Right cardiac atrium (tissue), 5 donors: ENCODE measurements around the gene CATSPERD. TPM values are rescaled to one million over a fixed set of nuclear protein-coding genes. Genes with fewer than 3 reads are reported as not detected.

ENCODE experiments used
- ATAC-seq, 2 donors: fragments of 200-7000 bp; cut with Tn5 transposase; one replicate each; pipeline versions ENCODE4 v1.8.0 to v1.9.1; 2020; ENCODE audit warnings: moderate library complexity in 2 of 2, mild to moderate bottlenecking in 1 of 2
- DNase-seq, 3 donors: peaks; one replicate each; pipeline ENCODE4 v3.0.0-alpha.2; 2020
- H3K27ac ChIP-seq: one replicate; pipeline ENCODE4 v1.5.1; 2013; ENCODE audit warnings: mild to moderate bottlenecking, low read length, control low read depth, moderate library complexity
- H3K27me3 ChIP-seq: one replicate; pipeline ENCODE4 v1.6.1; 2013; ENCODE audit not compliant: control insufficient read depth, insufficient read depth
- H3K4me1 ChIP-seq: one replicate; pipeline ENCODE4 v1.6.1; 2013; ENCODE audit warnings: low read length; ENCODE audit not compliant: control insufficient read depth, insufficient read depth
- H3K4me3 ChIP-seq: one replicate; pipeline ENCODE4 v1.5.1; 2013; ENCODE audit warnings: low read length, control low read depth
- H3K9me3 ChIP-seq: one replicate; pipeline ENCODE4 v1.6.1; 2013; ENCODE audit warnings: low read length; ENCODE audit not compliant: control insufficient read depth
- WGBS: extraction: QIAGEN DNeasy Blood & Tissue Kit; methylation state at CpG from one replicate; pipeline ENCODE4 v1.1.7; 2013; 5-methylcytosine and 5-hydroxymethylcytosine counted together
- intact Hi-C, 4 donors: fragments of 100-400 bp; cut with DNase I; formaldehyde crosslinking; loops; one replicate each; pipeline versions ENCODE4 v1.11.0 to v1.14.0; 2022 to 2023
- polyA plus RNA-seq: library from polyadenylated mRNA; stranded (reverse); fragments of 200-250 nt; gene quantifications from one replicate; pipeline ENCODE4 v1.2.3, GENCODE V29; 2013
- total RNA-seq, 4 donors: library from RNA; stranded (reverse); fragmentation: NEBNext Ultra II Directional; extraction: Animal tissue kit (Norgen Biotek cat#: 25700); gene quantifications; one replicate each; pipeline ENCODE4 v1.2.1, GENCODE V29; 2021
- donor health status: healthy with polysubstance abuse.
- donor health status: DM: no; HTN: yes; CAD: no.
- donor health status: DM: no; HTN: no; CAD: no.
- donor health status: DM: no; HTN: yes; CAD: no; lungs with severe emphysema.
- donor health status: DM: yes; HTN: yes; CAD: no.

Gene CATSPERD
- total and polyA plus RNA-seq, 5 donors, result not detected

DNA sequence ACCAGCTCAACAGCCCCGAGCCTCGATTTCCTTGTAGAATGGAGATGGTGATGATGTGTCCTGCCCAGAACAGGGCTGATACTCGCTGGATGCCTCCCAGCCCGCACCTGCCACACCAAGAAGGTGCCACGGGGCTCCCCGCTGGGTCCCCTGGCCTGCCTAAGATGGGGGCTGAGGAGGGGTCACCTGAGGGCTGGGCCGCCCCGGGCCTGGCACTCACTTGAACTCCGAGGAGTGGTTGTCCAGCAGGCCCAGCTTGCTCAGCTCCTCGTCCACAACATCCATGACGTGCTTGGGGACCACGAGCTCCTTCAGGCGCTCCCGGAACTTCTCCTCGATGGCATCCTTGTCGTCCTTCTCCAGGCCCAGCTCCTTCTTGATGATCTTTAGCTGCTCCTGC, 14.9 kb upstream of the CATSPERD start:
- 85% methylated on average over 16 of the region's 16 CpGs for WGBS
- Histone ChIP-seq H3K27me3 (no peaks in the 10 kb centered on the region), H3K9me3 (no peaks in the 10 kb centered on the region), H3K4me1 (no peaks in the 10 kb centered on the region), H3K4me3 (no peak overlapping the region), H3K27ac (no peak overlapping the region)
- DNase-seq, result peak in 2 of 3 donors; percentile 12 to 60
- ATAC-seq, result no peak
- intact Hi-C loops, result no loop called here

DNA sequence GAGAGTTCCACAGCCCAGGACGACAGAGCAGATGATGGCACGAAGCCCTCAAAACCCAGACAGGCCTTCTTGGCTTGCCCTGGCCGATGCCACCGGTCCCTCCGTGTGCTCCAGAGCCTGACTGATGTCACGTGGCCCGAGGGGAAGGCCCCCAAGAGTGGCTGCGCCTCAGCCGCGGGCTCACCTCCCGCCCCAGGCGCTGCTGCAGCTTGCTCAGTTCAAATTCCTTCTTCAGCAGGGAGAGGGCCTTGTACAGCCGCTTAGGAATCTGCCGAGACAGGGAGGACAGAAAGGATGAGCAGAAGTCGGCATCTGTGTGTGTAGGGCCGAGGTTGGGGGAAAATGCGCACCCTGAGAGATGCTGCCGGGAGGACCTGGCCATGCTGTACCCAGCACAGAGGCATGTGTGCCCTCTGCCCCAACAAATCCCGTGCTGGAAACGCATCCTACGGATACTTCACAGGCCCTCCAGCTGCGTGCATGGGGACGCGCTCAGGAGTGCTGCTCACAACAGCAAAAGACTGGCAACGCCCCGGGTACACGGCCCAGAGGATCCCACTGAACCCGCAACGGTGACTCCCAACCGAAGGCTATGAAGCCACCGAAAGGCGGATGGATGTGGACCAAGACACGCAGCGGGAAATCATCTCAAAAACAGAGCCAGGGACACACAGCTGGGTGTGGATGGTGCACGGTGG, 13.4 kb upstream of the CATSPERD start:
- intact Hi-C loops, result no loop called here
- H3K27me3 ChIP-seq, result no peaks in the 10 kb centered on the region
- ATAC-seq (no peak), DNase-seq (peak in 1 of 3 donors; percentile 36)
- H3K4me3 ChIP-seq, result no peak overlapping the region
- H3K9me3 ChIP-seq, result no peaks in the 10 kb centered on the region
- no peaks in the 10 kb centered on the region for H3K4me1 ChIP-seq
- WGBS, result 95% methylated on average over 35 of the region's 35 CpGs
- H3K27ac ChIP-seq, result no peak overlapping the region

DNA sequence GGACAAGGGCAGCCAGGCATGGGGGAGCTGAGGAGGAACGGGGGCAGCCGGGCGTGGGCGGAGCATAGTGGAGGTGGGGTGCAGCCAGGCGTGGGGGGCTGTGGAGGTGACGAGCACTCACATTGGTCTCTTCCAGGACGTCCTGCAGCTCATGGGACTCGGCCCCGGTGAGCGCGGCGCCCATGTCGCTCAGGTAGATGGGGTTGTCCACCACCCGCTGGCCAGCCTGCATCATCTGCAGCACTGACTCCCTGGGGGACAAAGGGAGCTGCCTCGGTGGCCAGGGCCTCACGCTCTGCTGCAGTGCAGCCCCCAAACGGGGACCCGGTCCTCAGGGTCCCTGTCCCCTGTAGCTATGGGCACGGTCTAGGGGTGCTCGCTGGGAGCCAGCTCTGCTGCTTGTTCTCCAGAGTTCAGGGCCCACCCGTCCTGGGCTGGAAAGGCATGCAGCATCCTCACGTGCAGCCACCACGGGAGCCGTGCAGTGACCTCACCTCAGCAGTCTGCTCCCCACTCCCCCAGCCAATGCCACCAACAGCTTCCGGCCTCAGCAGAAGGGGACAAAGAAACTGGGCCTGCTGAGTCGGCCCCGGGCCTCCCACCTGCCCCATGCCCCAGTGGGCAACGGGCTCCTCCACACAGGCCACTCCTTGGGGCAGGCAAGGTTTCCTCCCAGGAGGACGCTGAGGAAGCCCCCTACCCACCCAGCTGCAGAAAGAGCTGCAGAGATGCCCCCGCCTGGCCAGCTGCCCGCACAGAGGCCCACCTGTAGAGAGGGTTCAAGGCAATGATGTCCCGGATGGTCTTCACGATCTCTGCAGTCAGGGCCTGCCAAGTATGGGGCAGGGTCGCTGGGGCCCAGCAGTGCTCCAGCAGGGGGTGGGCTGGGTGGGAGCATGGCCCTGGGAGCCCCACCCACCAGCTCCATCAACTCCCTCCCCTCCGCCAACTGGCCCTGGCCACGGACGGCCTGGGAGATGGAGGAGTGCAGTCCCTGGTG, 12.6 kb upstream of the CATSPERD start:
- ATAC-seq (peak in 1 of 2 donors; percentile 12), DNase-seq (peak in 1 of 3 donors; percentile 58)
- no peaks in the 10 kb centered on the region for H3K4me1 ChIP-seq
- intact Hi-C loops, result no loop called here
- 91% methylated on average over 37 of the region's 37 CpGs for WGBS
- H3K9me3 ChIP-seq, result no peaks in the 10 kb centered on the region
- H3K4me3 ChIP-seq, result no peak overlapping the region
- no peak overlapping the region for H3K27ac ChIP-seq
- H3K27me3 ChIP-seq, result no peaks in the 10 kb centered on the region

DNA sequence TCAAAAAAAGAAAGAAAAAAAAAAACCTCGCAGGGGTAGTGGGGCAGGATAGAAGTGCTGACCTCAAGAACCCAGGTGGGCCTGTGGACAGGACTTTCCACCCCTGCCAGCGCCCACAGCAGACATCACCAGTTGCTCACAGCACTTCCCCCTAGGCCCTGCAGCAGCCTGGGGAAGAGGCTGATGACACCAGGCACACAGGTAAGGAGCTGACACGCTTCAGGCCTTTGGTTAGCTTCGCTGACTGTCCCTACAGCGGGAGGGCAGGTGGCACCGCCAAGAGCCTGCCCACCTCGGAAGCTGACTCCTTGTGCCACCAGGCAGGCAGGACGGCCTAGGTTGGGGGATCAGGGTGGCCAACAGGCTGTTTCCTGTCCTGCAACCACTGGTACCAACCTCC, 9.4 kb upstream of the CATSPERD start:
- H3K27ac ChIP-seq, result no peak overlapping the region
- no peaks in the 10 kb centered on the region for H3K9me3 ChIP-seq
- ATAC-seq (no peak), DNase-seq (no peak)
- WGBS, result 97% methylated on average over 8 of the region's 8 CpGs
- intact Hi-C loops, result no loop called here
- H3K4me1 ChIP-seq, result no peaks in the 10 kb centered on the region
- H3K4me3 ChIP-seq, result no peak overlapping the region
- H3K27me3 ChIP-seq, result no peaks in the 10 kb centered on the region

DNA sequence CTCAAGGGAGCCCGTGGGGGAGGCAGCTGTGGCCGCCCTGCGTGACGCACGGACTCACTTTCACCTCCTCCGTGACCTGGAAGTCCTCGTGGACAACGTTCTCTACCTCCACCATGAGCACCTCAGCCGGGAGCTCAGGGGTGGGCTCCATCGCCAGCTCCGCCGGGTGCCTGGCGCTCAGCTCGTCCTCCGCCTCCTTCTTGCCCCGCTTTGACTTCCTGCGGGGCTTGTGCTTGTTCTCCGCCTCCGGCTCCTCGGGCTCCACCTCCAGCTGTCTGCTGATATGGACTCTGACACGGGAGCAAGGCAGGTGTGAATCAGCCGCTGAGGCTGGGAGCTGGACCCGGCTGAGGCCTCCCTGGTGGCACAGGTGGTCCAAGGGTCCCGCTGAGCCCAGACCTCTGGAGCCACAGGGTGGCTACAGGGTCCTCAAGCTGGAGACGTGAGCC, 8.7 kb upstream of the CATSPERD start:
- H3K27ac ChIP-seq, result no peak overlapping the region
- no peak for ATAC-seq
- intact Hi-C loops, result no loop called here
- no peaks in the 10 kb centered on the region for H3K9me3 ChIP-seq
- no peaks in the 10 kb centered on the region for H3K4me1 ChIP-seq
- H3K27me3 ChIP-seq, result no peaks in the 10 kb centered on the region
- DNase-seq, result no peak
- H3K4me3 ChIP-seq, result no peak overlapping the region
- 86% methylated on average over 25 of the region's 25 CpGs for WGBS

DNA sequence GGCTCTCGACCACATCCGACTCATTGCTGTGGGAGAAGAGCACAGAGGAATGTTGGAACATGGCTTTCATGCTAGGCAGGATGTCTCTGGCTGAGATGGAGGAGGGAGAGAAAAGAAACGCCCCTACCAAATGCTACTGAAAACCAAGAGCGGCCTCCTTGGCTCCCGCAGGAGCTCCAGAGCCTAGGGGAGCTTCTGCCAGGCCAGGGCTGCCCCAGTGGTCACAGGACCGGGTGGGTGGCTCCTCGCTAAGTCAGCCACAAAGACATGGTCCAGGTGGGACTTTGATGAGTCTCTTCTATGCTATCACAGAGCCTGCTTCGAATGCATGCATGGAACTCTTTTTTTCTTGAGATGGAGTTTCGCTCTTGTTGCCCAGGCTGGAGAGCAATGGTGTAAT, 7.2 kb upstream of the CATSPERD start:
- Histone ChIP-seq H3K4me3 (no peak overlapping the region), H3K9me3 (no peaks in the 10 kb centered on the region), H3K4me1 (peaks cover 3% of the 10 kb centered on the region), H3K27me3 (no peaks in the 10 kb centered on the region), H3K27ac (no peak overlapping the region)
- intact Hi-C loops, result no loop called here
- WGBS, result 92% methylated on average over 9 of the region's 9 CpGs
- DNase-seq, result no peak
- ATAC-seq, result no peak

DNA sequence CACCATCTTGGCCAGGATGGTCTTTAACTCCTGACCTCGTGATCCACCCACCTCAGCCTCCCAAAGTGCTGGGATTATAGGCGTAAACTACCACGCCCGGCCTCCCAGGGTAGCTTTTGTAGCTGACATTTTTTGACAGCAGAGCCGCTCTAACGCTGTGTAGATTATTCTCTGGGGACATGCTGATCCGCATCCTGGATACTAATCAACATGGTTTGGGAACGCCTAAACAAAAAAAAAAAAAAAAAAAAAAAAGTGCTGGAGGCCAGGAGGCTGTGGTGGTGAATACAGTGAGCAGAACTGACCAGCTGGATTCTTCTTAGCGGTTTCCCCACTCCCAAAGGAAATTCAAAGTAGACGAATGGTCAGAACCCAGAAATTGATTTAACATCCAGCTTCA, 5.6 kb upstream of the CATSPERD start:
- intact Hi-C loops, result no loop called here
- Histone ChIP-seq H3K4me3 (no peak overlapping the region), H3K9me3 (no peaks in the 10 kb centered on the region), H3K27me3 (no peaks in the 10 kb centered on the region), H3K27ac (no peak overlapping the region), H3K4me1 (peaks cover 7% of the 10 kb centered on the region)
- DNase-seq (no peak), ATAC-seq (peak in 1 of 2 donors; percentile 7)
- WGBS, result 66% methylated on average over 10 of the region's 10 CpGs

DNA sequence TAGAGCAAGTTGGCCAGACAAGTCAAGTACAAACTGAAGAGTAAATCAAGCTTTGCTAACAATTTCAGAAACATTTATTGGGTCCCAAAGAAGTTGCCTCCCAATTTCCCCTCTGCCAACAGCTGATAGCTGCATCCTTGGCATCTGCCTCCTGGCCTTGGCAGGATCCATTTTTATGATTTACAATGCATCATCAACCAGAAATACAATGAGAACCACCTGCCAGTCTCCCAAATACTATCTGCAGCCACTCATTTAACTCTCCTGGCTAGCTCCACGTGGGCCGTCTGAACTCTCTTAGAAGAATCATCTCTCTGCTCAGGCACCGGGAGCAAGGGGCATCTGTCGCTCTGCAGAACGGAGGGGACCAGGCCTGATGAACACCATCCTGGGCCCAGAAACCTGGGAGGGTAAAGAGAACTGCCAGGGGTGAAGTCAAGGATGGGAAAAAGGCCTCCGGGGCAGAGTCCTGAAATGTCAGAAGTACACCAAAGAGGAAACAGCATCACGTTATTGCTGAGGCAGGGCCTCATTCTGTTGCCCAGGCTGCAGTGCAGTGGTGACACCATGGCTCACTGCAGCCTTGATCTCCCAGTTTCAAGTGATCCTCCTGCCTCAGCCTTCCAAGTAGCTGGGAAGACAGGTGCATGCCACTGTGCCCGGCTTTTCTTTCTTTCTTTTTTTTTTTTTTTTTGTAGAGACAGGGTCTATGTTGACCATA, 3.1 kb upstream of the CATSPERD start:
- ATAC-seq, result no peak
- Histone ChIP-seq H3K27me3 (no peaks in the 10 kb centered on the region), H3K4me1 (peaks cover 7% of the 10 kb centered on the region), H3K9me3 (no peaks in the 10 kb centered on the region), H3K27ac (no peak overlapping the region), H3K4me3 (no peak overlapping the region)
- intact Hi-C loops, result no loop called here
- 79% methylated on average over 8 of the region's 8 CpGs for WGBS
- DNase-seq, result no peak

DNA sequence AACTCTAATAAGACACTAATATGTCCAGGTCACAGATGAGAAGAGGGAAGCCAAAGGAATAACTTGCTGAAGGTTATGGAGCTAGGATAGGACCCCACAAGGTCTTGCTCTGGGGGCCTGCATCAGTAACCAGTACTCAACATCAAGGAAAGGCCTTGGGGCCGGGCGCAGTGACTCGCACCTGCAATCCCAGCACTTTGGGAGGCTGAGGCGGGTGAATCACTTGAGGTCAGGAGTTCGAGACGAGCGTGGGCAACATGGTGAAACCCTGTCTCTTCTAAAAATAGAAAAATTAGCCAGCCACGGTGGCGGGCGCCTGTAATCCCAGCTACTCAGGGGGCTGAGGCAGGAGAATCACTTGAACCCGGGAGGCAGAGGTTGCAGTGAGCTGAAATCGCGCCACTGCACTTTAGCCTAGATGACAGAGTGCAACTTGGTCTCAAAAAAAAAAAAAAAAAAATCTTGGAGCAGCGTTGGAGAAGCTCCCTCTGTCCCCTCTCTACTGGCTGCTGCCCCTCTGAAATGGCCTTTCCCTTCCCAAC, 2.3 kb upstream of the CATSPERD start:
- WGBS, result 70% methylated on average over 14 of the region's 14 CpGs
- intact Hi-C loops, result no loop called here
- peak overlapping the region; percentile 21 for H3K27ac ChIP-seq
- peaks cover 7% of the 10 kb centered on the region for H3K4me1 ChIP-seq
- ATAC-seq, result no peak
- no peaks in the 10 kb centered on the region for H3K27me3 ChIP-seq
- H3K9me3 ChIP-seq, result no peaks in the 10 kb centered on the region
- H3K4me3 ChIP-seq, result no peak overlapping the region
- no peak for DNase-seq

DNA sequence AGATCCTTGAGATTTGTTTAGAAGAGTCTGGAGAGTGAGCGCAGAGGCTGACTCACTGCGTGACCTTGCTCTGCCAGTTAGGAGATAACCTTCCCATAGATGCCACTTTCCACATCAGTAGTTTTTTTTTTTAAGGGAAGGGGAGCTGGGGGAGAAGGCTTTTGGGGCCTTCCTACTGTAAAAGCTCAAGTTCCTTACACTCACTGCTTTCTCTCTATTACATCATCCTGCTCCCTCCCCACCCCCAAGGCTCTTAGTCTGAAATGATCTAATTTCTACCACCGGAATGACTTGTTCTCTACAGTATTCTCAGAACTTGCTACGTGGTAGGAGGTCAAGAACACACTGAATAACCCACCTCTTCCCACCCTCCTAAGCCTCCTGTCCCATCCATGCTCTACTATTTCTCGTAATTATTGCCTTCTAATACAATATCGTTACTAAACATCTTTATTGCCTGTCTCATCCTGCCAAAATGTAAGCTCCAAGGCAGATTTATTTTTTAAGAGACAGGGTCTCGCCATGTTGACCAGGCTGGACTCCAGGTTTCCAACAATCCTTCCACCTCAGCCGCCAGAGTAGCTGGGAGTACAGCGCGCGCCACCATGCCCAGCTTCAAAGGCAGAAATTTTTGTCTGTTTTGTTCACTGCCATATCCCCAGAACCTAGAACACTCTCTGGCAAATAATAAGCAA, 1.7 kb upstream of the CATSPERD start:
- DNase-seq (no peak), ATAC-seq (no peak)
- Histone ChIP-seq H3K27ac (peak overlapping the region; percentile 34), H3K4me1 (peaks cover 7% of the 10 kb centered on the region), H3K4me3 (peak overlapping the region; percentile 75), H3K27me3 (no peaks in the 10 kb centered on the region), H3K9me3 (no peaks in the 10 kb centered on the region)
- 29% methylated on average over 11 of the region's 11 CpGs for WGBS
- intact Hi-C loops, result no loop called here
